PC-3 (cell line): ENCODE data around the gene ARRB1.

Experiments used
- EZH2 ChIP-seq: fragments of 300-600 bp; sonication (generic); IDR thresholded peaks from one replicate; pipeline ENCODE4 v1.6.1; 2017; ENCODE audit warnings: antibody characterized with exemption, mild to moderate bottlenecking, low read length; ENCODE audit not compliant: unreplicated experiment
- EZH2phosphoT487 ChIP-seq: fragments of 300-600 bp; sonication (generic); IDR thresholded peaks from 2 replicates; pipeline ENCODE4 v1.6.1; 2018; ENCODE audit warnings: mild to moderate bottlenecking, antibody characterized with exemption, low read length, borderline replicate concordance
- TF ChIP-seq, protein P1 (sequence below): fragments of 300-600 bp; sonication (generic); conservative IDR thresholded peaks from 2 replicates; pipeline ENCODE4 v1.5.1; 2017; ENCODE audit warnings: antibody characterized with exemption, low read depth, mild to moderate bottlenecking, low read length

DNA sequence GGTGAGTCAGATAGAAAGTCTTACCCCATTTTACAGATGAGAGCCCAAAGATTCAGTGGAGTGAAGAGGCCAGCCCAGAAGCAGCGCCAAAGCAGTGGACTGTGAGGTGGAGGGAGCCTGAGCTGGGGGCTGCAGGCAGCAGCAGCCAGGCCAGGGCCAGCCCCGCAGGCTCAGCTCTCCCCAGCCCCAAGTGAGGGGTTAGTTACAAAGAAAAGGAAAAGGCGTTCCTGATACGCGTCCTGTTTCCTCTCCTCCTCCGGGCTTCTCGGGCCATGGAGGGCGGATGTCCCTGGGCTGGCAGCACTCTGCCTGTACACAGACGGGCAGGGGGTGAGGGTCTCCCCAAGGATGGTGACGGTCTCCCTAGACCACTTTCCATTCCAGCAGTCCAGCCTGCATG lies 44.9 kb downstream of the ARRB1 start:
- TF ChIP-seq, protein P1, sequence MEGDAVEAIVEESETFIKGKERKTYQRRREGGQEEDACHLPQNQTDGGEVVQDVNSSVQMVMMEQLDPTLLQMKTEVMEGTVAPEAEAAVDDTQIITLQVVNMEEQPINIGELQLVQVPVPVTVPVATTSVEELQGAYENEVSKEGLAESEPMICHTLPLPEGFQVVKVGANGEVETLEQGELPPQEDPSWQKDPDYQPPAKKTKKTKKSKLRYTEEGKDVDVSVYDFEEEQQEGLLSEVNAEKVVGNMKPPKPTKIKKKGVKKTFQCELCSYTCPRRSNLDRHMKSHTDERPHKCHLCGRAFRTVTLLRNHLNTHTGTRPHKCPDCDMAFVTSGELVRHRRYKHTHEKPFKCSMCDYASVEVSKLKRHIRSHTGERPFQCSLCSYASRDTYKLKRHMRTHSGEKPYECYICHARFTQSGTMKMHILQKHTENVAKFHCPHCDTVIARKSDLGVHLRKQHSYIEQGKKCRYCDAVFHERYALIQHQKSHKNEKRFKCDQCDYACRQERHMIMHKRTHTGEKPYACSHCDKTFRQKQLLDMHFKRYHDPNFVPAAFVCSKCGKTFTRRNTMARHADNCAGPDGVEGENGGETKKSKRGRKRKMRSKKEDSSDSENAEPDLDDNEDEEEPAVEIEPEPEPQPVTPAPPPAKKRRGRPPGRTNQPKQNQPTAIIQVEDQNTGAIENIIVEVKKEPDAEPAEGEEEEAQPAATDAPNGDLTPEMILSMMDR, result no peak
- TF ChIP-seq EZH2 (no peak), EZH2phosphoT487 (no peak)
